ENCODE results near the gene SLC22A4. TPM values are rescaled to one million over a fixed set of nuclear protein-coding genes. Genes with fewer than 3 reads are reported as not detected.

SLC22A4 gene
- polyA plus RNA-seq, 1 donor from 2014 or later: 2.0 TPM

DNA sequence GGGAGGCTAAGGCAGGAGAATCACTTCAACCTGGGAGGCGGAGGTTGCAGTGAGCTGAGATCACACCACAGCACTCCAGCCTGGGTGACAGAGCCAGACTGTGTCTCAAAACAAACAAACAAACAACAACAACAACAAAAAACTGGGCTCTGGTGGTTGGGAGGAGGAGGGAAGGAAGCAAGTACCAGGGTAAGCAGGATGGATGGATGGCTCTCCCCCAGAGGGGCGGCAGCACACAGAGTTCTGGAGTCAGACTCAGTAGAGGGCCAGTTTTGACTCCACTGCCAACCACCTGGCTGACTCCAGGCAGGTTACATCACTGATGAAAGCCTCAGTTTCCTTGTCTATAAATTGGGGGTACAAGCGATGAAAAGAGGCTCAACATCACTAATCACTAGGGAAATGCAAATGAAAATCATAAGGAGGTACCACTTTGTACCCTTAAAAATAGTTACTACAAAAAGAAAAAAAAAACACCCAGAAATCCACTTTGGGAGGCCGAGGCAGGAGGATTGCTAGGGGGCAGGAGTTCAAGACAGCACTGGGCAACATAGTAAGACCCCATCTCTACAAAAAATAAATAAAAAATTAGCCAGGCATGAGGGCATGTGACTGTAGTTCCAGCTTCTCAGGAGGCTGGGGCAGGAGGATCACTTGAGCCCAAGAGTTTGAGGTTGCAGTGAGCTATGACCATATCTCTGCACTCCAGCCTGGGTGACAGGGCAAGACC lies 3.2 kb downstream of the SLC22A4 start:
- no peak for TF ChIP-seq SMC3 (conservative IDR thresholded peaks at IDR 0.05; ENCODE audit: poor library complexity)
- TF ChIP-seq RAD21 (conservative IDR thresholded peaks at IDR 0.05): no peak
- no peak for TF ChIP-seq MXI1 (conservative IDR thresholded peaks at IDR 0.05; ENCODE audit: poor library complexity, severe bottlenecking)
- no peak for TF ChIP-seq POLR2AphosphoS5 (IDR thresholded peaks at IDR 0.05)
- no peak for TF ChIP-seq EZH2 (IDR thresholded peaks at IDR 0.05; ENCODE audit: borderline replicate concordance, insufficient read depth, low read length, poor library complexity, severe bottlenecking)
- no peak for TF ChIP-seq TAF1 (IDR thresholded peaks at IDR 0.05; ENCODE audit: low read depth)
- TF ChIP-seq EP300 (conservative IDR thresholded peaks at IDR 0.05; ENCODE audit: poor library complexity, severe bottlenecking): no peak
- TF ChIP-seq, protein P1, sequence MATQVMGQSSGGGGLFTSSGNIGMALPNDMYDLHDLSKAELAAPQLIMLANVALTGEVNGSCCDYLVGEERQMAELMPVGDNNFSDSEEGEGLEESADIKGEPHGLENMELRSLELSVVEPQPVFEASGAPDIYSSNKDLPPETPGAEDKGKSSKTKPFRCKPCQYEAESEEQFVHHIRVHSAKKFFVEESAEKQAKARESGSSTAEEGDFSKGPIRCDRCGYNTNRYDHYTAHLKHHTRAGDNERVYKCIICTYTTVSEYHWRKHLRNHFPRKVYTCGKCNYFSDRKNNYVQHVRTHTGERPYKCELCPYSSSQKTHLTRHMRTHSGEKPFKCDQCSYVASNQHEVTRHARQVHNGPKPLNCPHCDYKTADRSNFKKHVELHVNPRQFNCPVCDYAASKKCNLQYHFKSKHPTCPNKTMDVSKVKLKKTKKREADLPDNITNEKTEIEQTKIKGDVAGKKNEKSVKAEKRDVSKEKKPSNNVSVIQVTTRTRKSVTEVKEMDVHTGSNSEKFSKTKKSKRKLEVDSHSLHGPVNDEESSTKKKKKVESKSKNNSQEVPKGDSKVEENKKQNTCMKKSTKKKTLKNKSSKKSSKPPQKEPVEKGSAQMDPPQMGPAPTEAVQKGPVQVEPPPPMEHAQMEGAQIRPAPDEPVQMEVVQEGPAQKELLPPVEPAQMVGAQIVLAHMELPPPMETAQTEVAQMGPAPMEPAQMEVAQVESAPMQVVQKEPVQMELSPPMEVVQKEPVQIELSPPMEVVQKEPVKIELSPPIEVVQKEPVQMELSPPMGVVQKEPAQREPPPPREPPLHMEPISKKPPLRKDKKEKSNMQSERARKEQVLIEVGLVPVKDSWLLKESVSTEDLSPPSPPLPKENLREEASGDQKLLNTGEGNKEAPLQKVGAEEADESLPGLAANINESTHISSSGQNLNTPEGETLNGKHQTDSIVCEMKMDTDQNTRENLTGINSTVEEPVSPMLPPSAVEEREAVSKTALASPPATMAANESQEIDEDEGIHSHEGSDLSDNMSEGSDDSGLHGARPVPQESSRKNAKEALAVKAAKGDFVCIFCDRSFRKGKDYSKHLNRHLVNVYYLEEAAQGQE (IDR thresholded peaks at IDR 0.05; ENCODE audit: borderline replicate concordance): no peak
- TF ChIP-seq, protein P2, sequence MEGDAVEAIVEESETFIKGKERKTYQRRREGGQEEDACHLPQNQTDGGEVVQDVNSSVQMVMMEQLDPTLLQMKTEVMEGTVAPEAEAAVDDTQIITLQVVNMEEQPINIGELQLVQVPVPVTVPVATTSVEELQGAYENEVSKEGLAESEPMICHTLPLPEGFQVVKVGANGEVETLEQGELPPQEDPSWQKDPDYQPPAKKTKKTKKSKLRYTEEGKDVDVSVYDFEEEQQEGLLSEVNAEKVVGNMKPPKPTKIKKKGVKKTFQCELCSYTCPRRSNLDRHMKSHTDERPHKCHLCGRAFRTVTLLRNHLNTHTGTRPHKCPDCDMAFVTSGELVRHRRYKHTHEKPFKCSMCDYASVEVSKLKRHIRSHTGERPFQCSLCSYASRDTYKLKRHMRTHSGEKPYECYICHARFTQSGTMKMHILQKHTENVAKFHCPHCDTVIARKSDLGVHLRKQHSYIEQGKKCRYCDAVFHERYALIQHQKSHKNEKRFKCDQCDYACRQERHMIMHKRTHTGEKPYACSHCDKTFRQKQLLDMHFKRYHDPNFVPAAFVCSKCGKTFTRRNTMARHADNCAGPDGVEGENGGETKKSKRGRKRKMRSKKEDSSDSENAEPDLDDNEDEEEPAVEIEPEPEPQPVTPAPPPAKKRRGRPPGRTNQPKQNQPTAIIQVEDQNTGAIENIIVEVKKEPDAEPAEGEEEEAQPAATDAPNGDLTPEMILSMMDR (IDR thresholded peaks at IDR 0.05; ENCODE audit: poor library complexity, severe bottlenecking): no peak
- no peaks in the 10 kb centered on the region for H3K36me3 ChIP-seq (ENCODE audit: insufficient read depth, low read length)
- H3K27ac ChIP-seq (ENCODE audit: low read length): no peak overlapping the region

DNA sequence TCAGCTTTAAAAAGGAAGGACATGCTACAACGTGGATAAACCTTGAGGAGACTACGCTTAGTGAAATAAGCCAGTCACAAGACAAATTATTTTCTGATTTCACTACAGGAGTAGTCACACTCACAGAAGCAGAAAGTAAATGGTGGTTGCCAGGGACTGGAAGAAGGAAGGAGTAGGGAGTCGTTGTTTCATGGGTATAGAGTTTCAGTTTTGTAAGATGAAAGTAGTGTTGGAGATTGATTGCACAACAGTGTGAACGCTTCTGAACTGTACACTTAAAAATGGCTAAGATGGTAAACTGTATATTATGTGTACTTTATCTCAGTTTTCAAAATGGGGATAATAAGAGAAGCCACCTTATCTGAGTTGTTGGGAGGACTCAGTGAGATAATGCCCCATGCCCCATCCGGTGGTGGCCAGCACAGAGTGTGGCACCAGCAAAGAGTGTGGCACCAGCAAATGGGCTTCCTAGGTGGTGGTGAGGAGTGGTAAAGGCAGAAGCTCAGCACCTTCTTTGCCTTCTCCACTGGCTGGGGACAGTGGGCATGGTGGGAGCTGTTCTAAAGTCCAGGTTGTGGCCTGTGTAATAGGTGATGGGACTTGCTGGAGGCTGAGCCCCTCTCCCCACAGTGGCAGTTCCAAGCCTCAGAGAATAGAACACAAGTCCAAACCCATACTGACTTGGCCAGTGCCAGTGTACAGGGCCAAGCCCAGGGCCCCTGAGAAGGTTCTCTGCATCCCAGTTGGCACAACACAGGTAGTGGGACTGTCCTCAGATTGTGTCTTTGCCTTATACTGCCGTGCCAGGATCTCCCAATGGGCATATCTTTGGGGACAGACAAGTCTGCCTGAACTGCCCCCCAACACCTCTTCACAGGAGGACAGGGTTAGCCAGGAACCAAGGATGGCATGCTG lies 4.4 kb downstream of the SLC22A4 start:
- no peak overlapping the region for H3K9ac ChIP-seq (ENCODE audit: low read length)
- H3K9me3 ChIP-seq (ENCODE audit: low read length): no peaks in the 10 kb centered on the region
- H4K20me1 ChIP-seq (ENCODE audit: insufficient read depth): no peaks in the 10 kb centered on the region
- no peak overlapping the region for H3K4me2 ChIP-seq (ENCODE audit: low read length)
- H3K4me3 ChIP-seq (ENCODE audit: low read length): no peak overlapping the region
- peaks cover 20% of the 10 kb centered on the region for H3K27me3 ChIP-seq (ENCODE audit: insufficient read depth, low read depth, low read length)
- TF ChIP-seq EZH2 (IDR thresholded peaks at IDR 0.05; ENCODE audit: borderline replicate concordance, insufficient read depth, low read length, poor library complexity, severe bottlenecking): no peak
- TF ChIP-seq, protein P2 (IDR thresholded peaks at IDR 0.05; ENCODE audit: poor library complexity, severe bottlenecking): no peak
- TF ChIP-seq TAF1 (IDR thresholded peaks at IDR 0.05; ENCODE audit: low read depth): no peak
- H3K36me3 ChIP-seq (ENCODE audit: insufficient read depth, low read length): no peaks in the 10 kb centered on the region
- H3K9me2 ChIP-seq (ENCODE audit: insufficient read depth, low read length): no peaks in the 10 kb centered on the region
- no peaks in the 10 kb centered on the region for H3K79me2 ChIP-seq (replicated peaks; ENCODE audit: insufficient read depth, low read length)
- H3K27ac ChIP-seq (ENCODE audit: low read length): no peak overlapping the region
- no peak overlapping the region for H2AFZ ChIP-seq (ENCODE audit: low read depth, low read length)
- H3F3A ChIP-seq (ENCODE audit: insufficient read depth, low read length, poor library complexity, severe bottlenecking): no peaks in the 10 kb centered on the region

More for the DNA sequence above, 3.2 kb downstream of the SLC22A4 start:
- Histone ChIP-seq H3K79me2 (replicated peaks; ENCODE audit: insufficient read depth, low read length) (no peaks in the 10 kb centered on the region), H3K27me3 (ENCODE audit: insufficient read depth, low read depth, low read length) (peaks cover 20% of the 10 kb centered on the region), H4K20me1 (ENCODE audit: insufficient read depth) (no peaks in the 10 kb centered on the region), H3K4me2 (ENCODE audit: low read length) (no peak overlapping the region), H3K9ac (ENCODE audit: low read length) (no peak overlapping the region), H3K9me2 (ENCODE audit: insufficient read depth, low read length) (no peaks in the 10 kb centered on the region), H3K9me3 (ENCODE audit: low read length) (no peaks in the 10 kb centered on the region), H3F3A (ENCODE audit: insufficient read depth, low read length, poor library complexity, severe bottlenecking) (no peaks in the 10 kb centered on the region), H3K4me3 (ENCODE audit: low read length) (no peak overlapping the region), H2AFZ (ENCODE audit: low read depth, low read length) (no peak overlapping the region)
